ENCODE measurements around the gene RSRC1.
"Not testable (repeated sequence)": the region's sequence is repeated elsewhere in the genome, so short reads cannot be mapped to it uniquely, and the experiment has no call there.

DNA sequence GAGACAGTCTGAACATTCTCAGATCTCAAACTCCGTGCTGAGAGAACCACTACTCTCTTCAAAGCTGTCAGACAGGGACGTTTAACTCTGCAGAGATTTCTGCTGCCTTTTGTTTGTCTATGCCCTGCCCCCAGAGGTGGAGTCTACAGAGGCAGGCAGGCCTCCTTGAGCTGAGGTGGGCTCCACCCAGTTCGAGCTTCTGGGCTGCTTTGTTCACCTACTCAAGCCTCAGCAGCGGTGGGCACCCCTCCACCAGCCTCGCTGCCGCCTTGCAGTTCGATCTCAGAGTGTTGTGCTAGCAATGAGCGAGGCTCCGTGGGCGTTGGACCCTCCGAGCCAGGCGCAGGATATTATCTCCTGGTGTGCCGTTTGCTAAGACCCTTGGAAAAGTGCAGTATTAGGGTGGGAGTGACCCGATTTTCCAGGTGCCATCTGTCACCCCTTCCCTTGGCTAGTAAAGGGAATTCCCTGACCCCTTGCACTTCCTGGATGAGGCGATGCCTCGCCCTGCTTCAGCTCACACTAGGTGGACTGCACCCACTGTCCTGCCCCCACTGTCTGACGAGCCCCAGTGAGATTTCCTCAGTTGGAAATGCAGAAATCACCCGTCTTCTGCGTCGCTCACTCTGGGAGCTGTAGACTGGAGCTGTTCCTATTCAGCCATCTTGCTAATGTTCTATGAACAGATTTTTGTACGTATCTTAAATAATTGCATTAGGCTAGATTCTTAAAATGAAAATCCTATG lies 220.0 kb downstream of the RSRC1 start:
- TF ChIP-seq, protein P1, sequence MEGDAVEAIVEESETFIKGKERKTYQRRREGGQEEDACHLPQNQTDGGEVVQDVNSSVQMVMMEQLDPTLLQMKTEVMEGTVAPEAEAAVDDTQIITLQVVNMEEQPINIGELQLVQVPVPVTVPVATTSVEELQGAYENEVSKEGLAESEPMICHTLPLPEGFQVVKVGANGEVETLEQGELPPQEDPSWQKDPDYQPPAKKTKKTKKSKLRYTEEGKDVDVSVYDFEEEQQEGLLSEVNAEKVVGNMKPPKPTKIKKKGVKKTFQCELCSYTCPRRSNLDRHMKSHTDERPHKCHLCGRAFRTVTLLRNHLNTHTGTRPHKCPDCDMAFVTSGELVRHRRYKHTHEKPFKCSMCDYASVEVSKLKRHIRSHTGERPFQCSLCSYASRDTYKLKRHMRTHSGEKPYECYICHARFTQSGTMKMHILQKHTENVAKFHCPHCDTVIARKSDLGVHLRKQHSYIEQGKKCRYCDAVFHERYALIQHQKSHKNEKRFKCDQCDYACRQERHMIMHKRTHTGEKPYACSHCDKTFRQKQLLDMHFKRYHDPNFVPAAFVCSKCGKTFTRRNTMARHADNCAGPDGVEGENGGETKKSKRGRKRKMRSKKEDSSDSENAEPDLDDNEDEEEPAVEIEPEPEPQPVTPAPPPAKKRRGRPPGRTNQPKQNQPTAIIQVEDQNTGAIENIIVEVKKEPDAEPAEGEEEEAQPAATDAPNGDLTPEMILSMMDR (IDR thresholded peaks at IDR 0.05) = not testable (repeated sequence)
- not testable (repeated sequence) for TF ChIP-seq POLR2A (IDR thresholded peaks at IDR 0.05)

Data from esophagus squamous epithelium (tissue), 4 donors.